Spleen (tissue), 11 donors: ENCODE measurements around the gene ALAD. TPM values are rescaled to one million over a fixed set of nuclear protein-coding genes. Genes with fewer than 3 reads are reported as not detected.

Experiments
- DNase-seq: peaks from one replicate; pipeline ENCODE4 v3.0.0-alpha.2; 2020
- H3K27ac ChIP-seq, 8 donors: fragments of 200-600 bp; sonication (generic) in 7 of 8; 1 replicate in 4 of 8; 2 replicates in 4 of 8; pipeline versions ENCODE4 v1.5.0 to v1.8.0; 2016 to 2021; ENCODE audit warnings: inconsistent platforms in 4 of 8, mild to moderate bottlenecking in 4 of 8, moderate library complexity in 1 of 8
- H3K27me3 ChIP-seq, 7 donors: fragments of 200-600 bp; sonication (generic) in 6 of 7; replicated peaks in 1 of 7; 1 replicate in 4 of 7; 2 replicates in 3 of 7; pipeline versions ENCODE4 v1.5.0 to v1.8.0; 2016 to 2021; ENCODE audit warnings: inconsistent platforms in 3 of 7, mild to moderate bottlenecking in 1 of 7
- H3K36me3 ChIP-seq, 6 donors: fragments of 200-600 bp; sonication (generic) in 5 of 6; 1 replicate in 4 of 6; 2 replicates in 2 of 6; pipeline versions ENCODE4 v1.5.0 to v1.8.0; 2016 to 2021; ENCODE audit warnings: inconsistent platforms in 2 of 6
- H3K4me1 ChIP-seq, 6 donors: fragments of 200-600 bp; sonication (generic) in 5 of 6; 1 replicate in 3 of 6; 2 replicates in 3 of 6; pipeline versions ENCODE4 v1.5.0 to v1.8.0; 2016 to 2021; ENCODE audit warnings: inconsistent platforms in 3 of 6
- H3K4me3 ChIP-seq, 8 donors: fragments of 200-600 bp; sonication (generic) in 7 of 8; 1 replicate in 4 of 8; 2 replicates in 4 of 8; pipeline versions ENCODE4 v1.5.0 to v1.8.0; 2016 to 2021; ENCODE audit warnings: inconsistent platforms in 4 of 8, mild to moderate bottlenecking in 4 of 8, moderate library complexity in 2 of 8
- H3K9me3 ChIP-seq, 8 donors: fragments of 200-600 bp; sonication (generic) in 7 of 8; 1 replicate in 4 of 8; 2 replicates in 4 of 8; pipeline versions ENCODE4 v1.5.0 to v1.8.0; 2016 to 2021; ENCODE audit warnings: inconsistent platforms in 4 of 8
- CTCF ChIP-seq, 11 experiments: fragments of 200-600 bp in 7 of 11; fragments of 450-650 bp in 4 of 11; sonication (generic) in 4 of 11; IDR thresholded peaks in 8 of 11; conservative IDR thresholded peaks in 3 of 11; 1 replicate in 7 of 11; 2 replicates in 4 of 11; pipeline versions ENCODE4 v1.4.0 to v1.8.0; 2016 to 2021; ENCODE audit warnings: antibody characterized with exemption in 11 of 11, inconsistent platforms in 4 of 11, mild to moderate bottlenecking in 1 of 11
- POLR2A ChIP-seq, 3 donors: fragments of 450-650 bp; IDR thresholded peaks; one replicate each; pipeline ENCODE4 v1.5.1; 2017; ENCODE audit warnings: antibody characterized with exemption in 3 of 3, mild to moderate bottlenecking in 1 of 3
- POLR2AphosphoS5 ChIP-seq, 3 donors: sonication (generic); formaldehyde crosslinking; IDR thresholded peaks; one replicate each; pipeline ENCODE4 v1.5.1; 2017; ENCODE audit warnings: antibody characterized with exemption in 3 of 3
- WGBS, 5 donors: extraction: QIAGEN DNeasy Blood & Tissue Kit in 3 of 5; methylation state at CpG; one replicate each; pipeline versions ENCODE4 v1.1.5 to v1.1.7; 2013 to 2018; 5-methylcytosine and 5-hydroxymethylcytosine counted together
- intact Hi-C: fragments of 100-400 bp; cut with DNase I; formaldehyde crosslinking; loops from one replicate; pipeline ENCODE4 v1.15.0; 2023; ENCODE audit warnings: low total_unique reads
- polyA plus RNA-seq, 3 donors: library from polyadenylated mRNA; stranded (reverse); fragments of 200-250 nt; gene quantifications; one replicate each; pipeline ENCODE4 v1.2.1, GENCODE V29; 2013
- total RNA-seq, 7 donors: library from RNA; depleted of rRNA in 3 of 7; stranded (reverse); fragments of >200 nt in 3 of 7; fragmentation: NEBNext Ultra II Directional in 4 of 7; extraction: Animal tissue kit (Norgen Biotek cat#: 25700) in 4 of 7; gene quantifications; one replicate each; pipeline versions ENCODE4 v1.1.0 to v1.2.1, GENCODE V29; 2016 to 2021
- donor health status: healthy with polysubstance abuse.
- donor health status: DM: no; HTN: no; CAD: no; lungs with moderate emphysema.
- donor health status: DM: no; HTN: no; CAD: no.
- donor health status: Bipolar disorder and iron deficiency.
- donor health status: healthy.
- donor health status: DM: no; HTN: no; CAD: no.
- donor health status: DM: yes; HTN: yes; CAD: no.

Gene ALAD
- total and polyA plus RNA-seq, 10 donors, result 14.4 to 31.1 (median 25.5) TPM

DNA sequence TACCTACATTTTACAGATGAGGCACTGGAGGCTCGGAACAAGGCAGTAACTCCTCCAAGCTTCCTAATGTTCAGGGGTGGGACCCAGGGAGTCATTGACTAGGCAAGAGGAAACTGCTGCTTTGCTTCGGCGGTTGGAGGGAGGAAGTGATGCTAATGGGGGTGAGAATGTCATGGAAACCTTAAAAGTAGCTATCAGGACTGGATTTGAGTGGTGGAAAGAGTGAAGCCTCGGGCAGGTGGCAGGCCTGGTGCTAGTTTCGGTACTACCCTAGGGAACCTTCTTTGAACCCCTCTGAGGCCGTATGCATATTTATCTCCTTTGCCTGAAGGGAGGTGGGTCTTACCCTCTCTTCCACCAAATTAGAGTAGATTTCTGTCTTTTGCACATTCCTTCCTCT lies 50.1 kb downstream of the ALAD start:
- DNase-seq, result no peak
- Histone ChIP-seq H3K9me3 (no peaks in the 10 kb centered on the region), H3K27ac (no peak overlapping the region), H3K36me3 (no peaks in the 10 kb centered on the region), H3K4me3 (no peak overlapping the region), H3K27me3 (peaks cover 0 to 31% (median 10%) of the 10 kb centered on the region in 7 donors), H3K4me1 (peaks cover 10 to 27% (median 23%) of the 10 kb centered on the region in 6 donors)
- TF ChIP-seq POLR2A (IDR thresholded peaks at IDR 0.05), result no peak
- TF ChIP-seq CTCF (IDR thresholded peaks at IDR 0.05 in 8 of 11, conservative IDR thresholded peaks at IDR 0.05 in 3 of 11), result no peak
- no peak for TF ChIP-seq POLR2AphosphoS5 (IDR thresholded peaks at IDR 0.05)
- intact Hi-C loops, result no loop called here
- 11 to 20% (median 15%) methylated on average over 6 of the region's 6 CpGs for WGBS, 5 donors

GRCh38 chr9:113350107-113350661 lies 50.9 kb downstream of the ALAD start:
- DNase-seq, result no peak
- Histone ChIP-seq H3K4me3 (peak overlapping the region in 7 of 8 donors; percentile 54 to 87 (median 57)), H3K4me1 (peaks cover 10 to 27% (median 23%) of the 10 kb centered on the region in 6 donors), H3K27ac (peak overlapping the region in 1 of 8 donors; percentile 33), H3K36me3 (no peaks in the 10 kb centered on the region), H3K27me3 (peaks cover 0 to 31% (median 10%) of the 10 kb centered on the region in 7 donors), H3K9me3 (no peaks in the 10 kb centered on the region)
- TF ChIP-seq POLR2A (IDR thresholded peaks at IDR 0.05), result no peak
- TF ChIP-seq CTCF (IDR thresholded peaks at IDR 0.05 in 8 of 11, conservative IDR thresholded peaks at IDR 0.05 in 3 of 11), result no peak
- no peak for TF ChIP-seq POLR2AphosphoS5 (IDR thresholded peaks at IDR 0.05)
- intact Hi-C loops, result no loop called here
- 5 to 16% (median 9%) methylated on average over 14 of the region's 14 CpGs for WGBS, 5 donors

DNA sequence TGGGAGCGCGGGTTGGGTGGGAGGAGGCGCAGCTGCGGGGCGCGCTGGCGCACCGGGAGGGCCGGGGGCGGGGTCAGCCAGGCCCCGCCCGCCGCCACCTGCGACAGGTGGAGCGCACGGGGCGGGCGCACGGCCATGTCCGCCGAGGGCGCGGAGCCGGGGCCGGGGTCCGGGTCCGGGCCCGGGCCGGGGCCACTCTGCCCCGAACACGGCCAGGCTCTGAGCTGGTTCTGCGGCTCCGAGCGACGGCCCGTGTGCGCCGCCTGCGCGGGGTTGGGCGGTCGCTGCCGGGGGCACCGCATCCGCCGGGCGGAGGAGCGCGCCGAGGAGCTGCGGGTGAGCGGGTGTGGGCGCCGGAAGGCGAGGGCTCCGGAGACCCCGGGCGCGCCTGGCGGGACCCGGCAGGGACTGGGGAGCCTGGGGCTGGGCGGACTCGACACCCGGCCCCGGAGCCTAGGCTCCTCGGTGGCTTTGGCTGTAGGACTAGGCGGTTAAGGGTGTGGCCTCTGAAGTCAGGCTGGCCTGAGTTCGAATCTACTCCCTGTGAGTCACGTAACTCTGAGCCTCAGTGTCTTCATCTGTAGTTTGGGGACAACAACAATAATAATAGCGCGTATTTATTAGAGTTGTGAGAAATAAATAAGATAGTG lies 51.5 kb downstream of the ALAD start, which contains the start of gene BSPRY:
Gene BSPRY, plus strand, starts transcription at position 97 of the 650 bp plus-strand sequence. Its CDS starts 39 bp downstream, at position 136.
- Histone ChIP-seq H3K27ac (peak within 1 kb of the TSS in 1 of 8 donors; percentile 33), H3K4me1 (peaks cover 10 to 27% (median 23%) of the 10 kb centered on the region in 6 donors), H3K27me3 (peaks cover 0 to 31% (median 10%) of the 10 kb centered on the region in 7 donors), H3K4me3 (peak within 1 kb of the TSS; percentile 37 to 87 (median 56)), H3K36me3 (no peaks in the 10 kb centered on the region), H3K9me3 (no peaks in the 10 kb centered on the region)
- no peak for TF ChIP-seq POLR2AphosphoS5 (IDR thresholded peaks at IDR 0.05)
- no peak for TF ChIP-seq POLR2A (IDR thresholded peaks at IDR 0.05)
- no peak for TF ChIP-seq CTCF (IDR thresholded peaks at IDR 0.05 in 8 of 11, conservative IDR thresholded peaks at IDR 0.05 in 3 of 11)
- DNase-seq, result peak; percentile 85
- intact Hi-C loops, result no loop called here
- 0 to 5% (median 2%) methylated on average over 15 to 71 of the region's 71 CpGs for WGBS, 5 donors

- no peak overlapping the region for H3K27ac ChIP-seq
- 25 to 30% (median 27%) methylated on average over 13 of the region's 13 CpGs for WGBS, 5 donors
Measured at GRCh38 chr9:113349066-113349444, 52.0 kb downstream of the ALAD start.

More at GRCh38 chr9:113349066-113349444, 52.0 kb downstream of the ALAD start:
- H3K27me3 ChIP-seq, result peaks cover 0 to 31% (median 10%) of the 10 kb centered on the region in 7 donors
- no peak for DNase-seq
- peaks cover 10 to 27% (median 23%) of the 10 kb centered on the region in 6 donors for H3K4me1 ChIP-seq
- intact Hi-C loops, result no loop called here
- no peaks in the 10 kb centered on the region for H3K36me3 ChIP-seq
- H3K4me3 ChIP-seq, result peak overlapping the region in 7 of 8 donors; percentile 54 to 87 (median 57)
- no peaks in the 10 kb centered on the region for H3K9me3 ChIP-seq
- TF ChIP-seq POLR2AphosphoS5 (IDR thresholded peaks at IDR 0.05) (no peak), POLR2A (IDR thresholded peaks at IDR 0.05) (no peak), CTCF (IDR thresholded peaks at IDR 0.05 in 8 of 11, conservative IDR thresholded peaks at IDR 0.05 in 3 of 11) (no peak)
